Spleen (tissue), 11 donors: ENCODE results near the gene TPK1. TPM values are rescaled to one million over a fixed set of nuclear protein-coding genes. Genes with fewer than 3 reads are reported as not detected.

Experiments
- DNase-seq: peaks from one replicate; pipeline ENCODE4 v3.0.0-alpha.2; 2020
- H3K27ac ChIP-seq, 8 donors: fragments of 200-600 bp; sonication (generic) in 7 of 8; 1 replicate in 4 of 8; 2 replicates in 4 of 8; pipeline versions ENCODE4 v1.5.0 to v1.8.0; 2016 to 2021; ENCODE audit warnings: inconsistent platforms in 4 of 8, mild to moderate bottlenecking in 4 of 8, moderate library complexity in 1 of 8
- H3K27me3 ChIP-seq, 7 donors: fragments of 200-600 bp; sonication (generic) in 6 of 7; replicated peaks in 1 of 7; 1 replicate in 4 of 7; 2 replicates in 3 of 7; pipeline versions ENCODE4 v1.5.0 to v1.8.0; 2016 to 2021; ENCODE audit warnings: inconsistent platforms in 3 of 7, mild to moderate bottlenecking in 1 of 7
- H3K36me3 ChIP-seq, 6 donors: fragments of 200-600 bp; sonication (generic) in 5 of 6; 1 replicate in 4 of 6; 2 replicates in 2 of 6; pipeline versions ENCODE4 v1.5.0 to v1.8.0; 2016 to 2021; ENCODE audit warnings: inconsistent platforms in 2 of 6
- H3K4me1 ChIP-seq, 6 donors: fragments of 200-600 bp; sonication (generic) in 5 of 6; 1 replicate in 3 of 6; 2 replicates in 3 of 6; pipeline versions ENCODE4 v1.5.0 to v1.8.0; 2016 to 2021; ENCODE audit warnings: inconsistent platforms in 3 of 6
- H3K4me3 ChIP-seq, 8 donors: fragments of 200-600 bp; sonication (generic) in 7 of 8; 1 replicate in 4 of 8; 2 replicates in 4 of 8; pipeline versions ENCODE4 v1.5.0 to v1.8.0; 2016 to 2021; ENCODE audit warnings: inconsistent platforms in 4 of 8, mild to moderate bottlenecking in 4 of 8, moderate library complexity in 2 of 8
- H3K9me3 ChIP-seq, 8 donors: fragments of 200-600 bp; sonication (generic) in 7 of 8; 1 replicate in 4 of 8; 2 replicates in 4 of 8; pipeline versions ENCODE4 v1.5.0 to v1.8.0; 2016 to 2021; ENCODE audit warnings: inconsistent platforms in 4 of 8
- CTCF ChIP-seq, 11 experiments: fragments of 200-600 bp in 7 of 11; fragments of 450-650 bp in 4 of 11; sonication (generic) in 4 of 11; IDR thresholded peaks in 8 of 11; conservative IDR thresholded peaks in 3 of 11; 1 replicate in 7 of 11; 2 replicates in 4 of 11; pipeline versions ENCODE4 v1.4.0 to v1.8.0; 2016 to 2021; ENCODE audit warnings: antibody characterized with exemption in 11 of 11, inconsistent platforms in 4 of 11, mild to moderate bottlenecking in 1 of 11
- POLR2A ChIP-seq, 3 donors: fragments of 450-650 bp; IDR thresholded peaks; one replicate each; pipeline ENCODE4 v1.5.1; 2017; ENCODE audit warnings: antibody characterized with exemption in 3 of 3, mild to moderate bottlenecking in 1 of 3
- POLR2AphosphoS5 ChIP-seq, 3 donors: sonication (generic); formaldehyde crosslinking; IDR thresholded peaks; one replicate each; pipeline ENCODE4 v1.5.1; 2017; ENCODE audit warnings: antibody characterized with exemption in 3 of 3
- WGBS, 5 donors: extraction: QIAGEN DNeasy Blood & Tissue Kit in 3 of 5; methylation state at CpG; one replicate each; pipeline versions ENCODE4 v1.1.5 to v1.1.7; 2013 to 2018; 5-methylcytosine and 5-hydroxymethylcytosine counted together
- intact Hi-C: fragments of 100-400 bp; cut with DNase I; formaldehyde crosslinking; loops from one replicate; pipeline ENCODE4 v1.15.0; 2023; ENCODE audit warnings: low total_unique reads
- polyA plus RNA-seq, 3 donors: library from polyadenylated mRNA; stranded (reverse); fragments of 200-250 nt; gene quantifications; one replicate each; pipeline ENCODE4 v1.2.1, GENCODE V29; 2013
- total RNA-seq, 7 donors: library from RNA; depleted of rRNA in 3 of 7; stranded (reverse); fragments of >200 nt in 3 of 7; fragmentation: NEBNext Ultra II Directional in 4 of 7; extraction: Animal tissue kit (Norgen Biotek cat#: 25700) in 4 of 7; gene quantifications; one replicate each; pipeline versions ENCODE4 v1.1.0 to v1.2.1, GENCODE V29; 2016 to 2021
- donor health status: healthy with polysubstance abuse.
- donor health status: DM: no; HTN: no; CAD: no; lungs with moderate emphysema.
- donor health status: DM: no; HTN: no; CAD: no.
- donor health status: Bipolar disorder and iron deficiency.
- donor health status: healthy.
- donor health status: DM: no; HTN: no; CAD: no.
- donor health status: DM: yes; HTN: yes; CAD: no.

The TPK1 gene
- total and polyA plus RNA-seq, 10 donors, result 8.9 to 30.2 (median 17.8) TPM

DNA sequence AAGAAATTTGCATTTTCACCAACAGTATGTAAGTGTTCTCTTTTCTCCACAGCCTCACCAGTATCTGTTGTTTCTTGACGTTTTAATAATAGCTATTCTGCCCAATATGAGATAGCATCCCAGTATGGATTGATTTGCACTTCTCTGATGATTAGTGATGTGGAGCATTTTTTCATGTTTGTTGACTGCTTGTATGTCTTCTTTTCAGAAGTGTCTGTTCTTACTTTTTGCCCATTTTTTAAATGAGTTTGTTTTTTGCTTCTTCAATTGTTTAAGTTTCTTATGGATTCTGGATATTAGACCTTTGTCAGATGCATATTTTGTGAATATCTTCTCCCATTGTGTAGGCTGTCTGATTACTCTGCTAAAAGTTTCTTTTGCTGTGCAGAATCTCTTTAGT is 12.2 kb upstream of the TPK1 start:
- no peak overlapping the region for H3K4me3 ChIP-seq
- intact Hi-C loops, result no loop called here

GRCh38 chr7:144842377-144842851 is 6.6 kb upstream of the TPK1 start:
- Histone ChIP-seq H3K9me3 (peaks cover 0 to 20% (median 6%) of the 10 kb centered on the region in 8 donors), H3K4me1 (peaks cover 0 to 22% (median 18%) of the 10 kb centered on the region in 6 donors), H3K36me3 (no peaks in the 10 kb centered on the region), H3K4me3 (peak overlapping the region in 1 of 8 donors; percentile 45), H3K27ac (peak overlapping the region; percentile 1 to 84 (median 79)), H3K27me3 (no peaks in the 10 kb centered on the region)
- TF ChIP-seq POLR2AphosphoS5 (IDR thresholded peaks at IDR 0.05), result peak in 1 of 3 donors; percentile 62
- TF ChIP-seq POLR2A (IDR thresholded peaks at IDR 0.05), result no peak
- no peak for TF ChIP-seq CTCF (IDR thresholded peaks at IDR 0.05 in 8 of 11, conservative IDR thresholded peaks at IDR 0.05 in 3 of 11)
- 5 to 21% (median 8%) methylated on average over 6 of the region's 6 CpGs for WGBS, 5 donors
- intact Hi-C loops, result no loop called here
- peak; percentile 81 for DNase-seq

More for the DNA sequence above, 12.2 kb upstream of the TPK1 start:
- DNase-seq, result no peak
- Histone ChIP-seq H3K36me3 (no peaks in the 10 kb centered on the region), H3K4me1 (peaks cover 0 to 2% (median under 1%) of the 10 kb centered on the region in 6 donors), H3K27me3 (no peaks in the 10 kb centered on the region), H3K9me3 (peaks cover 0 to 12% (median 5%) of the 10 kb centered on the region in 8 donors), H3K27ac (no peak overlapping the region)
- TF ChIP-seq POLR2AphosphoS5 (IDR thresholded peaks at IDR 0.05), result no peak
- TF ChIP-seq POLR2A (IDR thresholded peaks at IDR 0.05), result no peak
- TF ChIP-seq CTCF (IDR thresholded peaks at IDR 0.05 in 8 of 11, conservative IDR thresholded peaks at IDR 0.05 in 3 of 11), result no peak
- 68 to 100% (median 89%) methylated on average over 1 of the region's 1 CpG for WGBS, 5 donors

GRCh38 chr7:144836545-144836842 is 641 bp upstream of the TPK1 start:
- Histone ChIP-seq H3K27me3 (no peaks in the 10 kb centered on the region), H3K27ac (peak overlapping the region; percentile 96 to 99 (median 98)), H3K4me1 (peaks cover 11 to 51% (median 25%) of the 10 kb centered on the region in 6 donors), H3K9me3 (peaks cover 0 to 31% (median 6%) of the 10 kb centered on the region in 8 donors), H3K4me3 (peak overlapping the region in 7 of 8 donors; percentile 61 to 84 (median 67)), H3K36me3 (no peaks in the 10 kb centered on the region)
- intact Hi-C loops, result no loop called here
- WGBS, 5 donors, result 92 to 96% (median 93%) methylated on average over 12 of the region's 12 CpGs
- no peak for DNase-seq
- TF ChIP-seq POLR2AphosphoS5 (IDR thresholded peaks at IDR 0.05) (no peak), POLR2A (IDR thresholded peaks at IDR 0.05) (no peak), CTCF (IDR thresholded peaks at IDR 0.05 in 8 of 11, conservative IDR thresholded peaks at IDR 0.05 in 3 of 11) (no peak)

GRCh38 chr7:144835155-144835611 is 670 bp downstream of the TPK1 start:
- Histone ChIP-seq H3K27ac (peak overlapping the region; percentile 96 to 99 (median 98)), H3K36me3 (no peaks in the 10 kb centered on the region)

More at GRCh38 chr7:144835155-144835611, 670 bp downstream of the TPK1 start:
- peaks cover 11 to 56% (median 24%) of the 10 kb centered on the region in 6 donors for H3K4me1 ChIP-seq
- peak in 1 of 3 donors; percentile 18 for TF ChIP-seq POLR2A (IDR thresholded peaks at IDR 0.05)
- peak in 1 of 11 experiments; percentile 3 for TF ChIP-seq CTCF (IDR thresholded peaks at IDR 0.05 in 8 of 11, conservative IDR thresholded peaks at IDR 0.05 in 3 of 11)
- no peak for TF ChIP-seq POLR2AphosphoS5 (IDR thresholded peaks at IDR 0.05)
- intact Hi-C loops, result no loop called here
- H3K27me3 ChIP-seq, result no peaks in the 10 kb centered on the region
- H3K9me3 ChIP-seq, result peaks cover 0 to 31% (median 6%) of the 10 kb centered on the region in 8 donors
- H3K4me3 ChIP-seq, result peak overlapping the region; percentile 61 to 84 (median 67)
- no peak for DNase-seq
- WGBS, 5 donors, result 0 to 1% (median 0%) methylated on average over 25 of the region's 25 CpGs
